BLaER1 treated with 17β-estradiol and CSF1 and Interleukin-3, amounts not matched to agents 10 nM and 100 nM (cell line): Measurements from ENCODE around the gene KMT2C.
"Not testable (repeated sequence)": the region's sequence is repeated elsewhere in the genome, so short reads cannot be mapped to it uniquely, and the experiment has no call there.

Experiments used
- H3K27ac ChIP-seq, 11 experiments: shearing (Covaris generic); formaldehyde crosslinking; 2 replicates each; pipeline ENCODE4 v1.8.1; 2022
- H3K27me3 ChIP-seq, 11 experiments: shearing (Covaris generic); formaldehyde crosslinking; 2 replicates each; pipeline ENCODE4 v1.8.1; 2022
- H3K36me3 ChIP-seq, 11 experiments: shearing (Covaris generic); formaldehyde crosslinking; 2 replicates each; pipeline ENCODE4 v1.8.1; 2022
- H3K4me1 ChIP-seq, 10 experiments: shearing (Covaris generic); formaldehyde crosslinking; 2 replicates each; pipeline ENCODE4 v1.8.1; 2022
- H3K4me2 ChIP-seq, 11 experiments: shearing (Covaris generic); formaldehyde crosslinking; 2 replicates each; pipeline ENCODE4 v1.8.1; 2022
- H3K4me3 ChIP-seq, 10 experiments: shearing (Covaris generic); formaldehyde crosslinking; 2 replicates each; pipeline ENCODE4 v1.8.1; 2022
- H3K9ac ChIP-seq, 11 experiments: shearing (Covaris generic); formaldehyde crosslinking; 2 replicates each; pipeline ENCODE4 v1.8.1; 2022
- H3K9me3 ChIP-seq, 11 experiments: shearing (Covaris generic); formaldehyde crosslinking; replicated peaks in 1 of 11; 2 replicates each; pipeline ENCODE4 v1.8.1; 2022
- H4K20me1 ChIP-seq, 11 experiments: shearing (Covaris generic); formaldehyde crosslinking; 2 replicates each; pipeline ENCODE4 v1.8.1; 2022
- Cebpa-rat ChIP-seq, 11 experiments: shearing (Covaris generic); IDR thresholded peaks; 2 replicates each; pipeline ENCODE4 v1.8.1; 2022

KMT2C gene

GRCh38 chr7:152467225-152467624, 31.4 kb upstream of the KMT2C start:
- Histone ChIP-seq H3K4me3 (no peak overlapping the region), H3K4me1 (peaks cover 11 to 18% (median 16%) of the 10 kb centered on the region in 10 experiments), H3K27me3 (no peaks in the 10 kb centered on the region), H3K4me2 (no peak overlapping the region), H3K9me3 (peaks cover 30 to 43% (median 33%) of the 10 kb centered on the region in 11 experiments), H3K9ac (no peak overlapping the region), H4K20me1 (no peaks in the 10 kb centered on the region), H3K27ac (no peak overlapping the region), H3K36me3 (peaks cover 0 to 7% (median 0%) of the 10 kb centered on the region in 11 experiments; a peak in 2 of 22 replicates)
- TF ChIP-seq Cebpa-rat (IDR thresholded peaks at IDR 0.05), result no peak

GRCh38 chr7:152465119-152465387, 29.2 kb upstream of the KMT2C start:
- H3K36me3 ChIP-seq, result no peaks in the 10 kb centered on the region
- peak overlapping the region; percentile 97 to 100 (median 100); a peak in 21 of 22 replicates for H3K27ac ChIP-seq
- no peaks in the 10 kb centered on the region for H4K20me1 ChIP-seq
- TF ChIP-seq Cebpa-rat (IDR thresholded peaks at IDR 0.05), result no peak
- H3K4me2 ChIP-seq, result peak overlapping the region; percentile 59 to 90 (median 83)
- peak overlapping the region; percentile 78 to 96 (median 86) for H3K4me3 ChIP-seq
- H3K9ac ChIP-seq, result peak overlapping the region; percentile 95 to 100 (median 99); a peak in 21 of 22 replicates
- H3K9me3 ChIP-seq, result peaks cover 8 to 21% (median 11%) of the 10 kb centered on the region in 11 experiments
- H3K4me1 ChIP-seq, result peaks cover 31 to 37% (median 35%) of the 10 kb centered on the region in 10 experiments
- no peaks in the 10 kb centered on the region for H3K27me3 ChIP-seq

GRCh38 chr7:152464312-152465118, 28.7 kb upstream of the KMT2C start:
- H3K36me3 ChIP-seq, result no peaks in the 10 kb centered on the region
- peak overlapping the region; percentile 95 to 100 (median 99) for H3K9ac ChIP-seq
- no peak for TF ChIP-seq Cebpa-rat (IDR thresholded peaks at IDR 0.05)
- H3K9me3 ChIP-seq, result peaks cover 3 to 16% (median 6%) of the 10 kb centered on the region in 11 experiments; a peak in 20 of 22 replicates
- peak overlapping the region; percentile 78 to 96 (median 86) for H3K4me3 ChIP-seq
- no peaks in the 10 kb centered on the region for H3K27me3 ChIP-seq
- H3K4me1 ChIP-seq, result peaks cover 37 to 43% (median 41%) of the 10 kb centered on the region in 10 experiments
- peak overlapping the region; percentile 59 to 90 (median 83) for H3K4me2 ChIP-seq
- no peaks in the 10 kb centered on the region for H4K20me1 ChIP-seq
- peak overlapping the region; percentile 97 to 100 (median 100) for H3K27ac ChIP-seq

- Histone ChIP-seq H3K9ac (peak overlapping the region; percentile 95 to 100 (median 99)), H3K4me1 (peaks cover 44 to 50% (median 47%) of the 10 kb centered on the region in 10 experiments), H3K4me3 (peak overlapping the region; percentile 80 to 96 (median 86)), H3K27me3 (no peaks in the 10 kb centered on the region), H3K27ac (peak overlapping the region; percentile 97 to 100 (median 100)), H3K4me2 (peak overlapping the region; percentile 30 to 96 (median 90); a peak in 20 of 22 replicates), H4K20me1 (no peaks in the 10 kb centered on the region), H3K9me3 (peaks cover 0 to 9% (median 0%) of the 10 kb centered on the region in 11 experiments; a peak in 7 of 22 replicates), H3K36me3 (no peaks in the 10 kb centered on the region)
- no peak for TF ChIP-seq Cebpa-rat (IDR thresholded peaks at IDR 0.05)
Measured at GRCh38 chr7:152463709-152464311, 28.0 kb upstream of the KMT2C start.

- Histone ChIP-seq H3K27ac (peak overlapping the region; percentile 80 to 93 (median 87)), H3K27me3 (no peaks in the 10 kb centered on the region), H3K9me3 (peaks cover 0 to 3% (median 0%) of the 10 kb centered on the region in 11 experiments; a peak in 4 of 22 replicates)
Measured at GRCh38 chr7:152462995-152463708, 27.3 kb upstream of the KMT2C start.

GRCh38 chr7:152459724-152460251, 24.0 kb upstream of the KMT2C start:
- no peak for TF ChIP-seq Cebpa-rat (IDR thresholded peaks at IDR 0.05)
- Histone ChIP-seq H3K9me3 (peaks cover 0 to 17% (median 8%) of the 10 kb centered on the region in 11 experiments; a peak in 12 of 22 replicates), H3K9ac (peak overlapping the region; percentile 14 to 71 (median 64); a peak in 19 of 22 replicates), H3K4me3 (no peak overlapping the region; a peak in 1 of 20 replicates), H3K36me3 (no peaks in the 10 kb centered on the region), H3K27ac (peak overlapping the region; percentile 51 to 86 (median 79); a peak in 21 of 22 replicates), H3K4me1 (peaks cover 37 to 44% (median 42%) of the 10 kb centered on the region in 10 experiments), H3K4me2 (peak overlapping the region; percentile 64 to 81 (median 73)), H3K27me3 (no peaks in the 10 kb centered on the region), H4K20me1 (no peaks in the 10 kb centered on the region)

More at GRCh38 chr7:152462995-152463708, 27.3 kb upstream of the KMT2C start:
- no peaks in the 10 kb centered on the region for H3K36me3 ChIP-seq
- peak overlapping the region; percentile 85 to 94 (median 89) for H3K9ac ChIP-seq
- H3K4me1 ChIP-seq, result peaks cover 44 to 52% (median 48%) of the 10 kb centered on the region in 10 experiments
- H3K4me2 ChIP-seq, result peak overlapping the region; percentile 81 to 96 (median 91)
- H3K4me3 ChIP-seq, result peak overlapping the region; percentile 70 to 85 (median 78)
- H4K20me1 ChIP-seq, result no peaks in the 10 kb centered on the region
- no peak for TF ChIP-seq Cebpa-rat (IDR thresholded peaks at IDR 0.05)

GRCh38 chr7:152451356-152451755, 15.6 kb upstream of the KMT2C start:
- no peaks in the 10 kb centered on the region for H3K36me3 ChIP-seq
- H3K4me2 ChIP-seq, result peak overlapping the region in 1 of 11 experiments; percentile 36; a peak in 1 of 22 replicates
- no peak overlapping the region for H3K27ac ChIP-seq
- H3K4me1 ChIP-seq, result peaks cover 0 to 21% (median 7%) of the 10 kb centered on the region in 10 experiments; a peak in 10 of 20 replicates
- no peaks in the 10 kb centered on the region for H3K27me3 ChIP-seq
- H3K9ac ChIP-seq, result no peak overlapping the region
- no peak overlapping the region for H3K4me3 ChIP-seq
- 0 out of 22 replicates have a peak, but pooled peaks cover 0 to 1% (median 0%) of the 10 kb centered on the region in 11 experiments for H3K9me3 ChIP-seq
- no peak for TF ChIP-seq Cebpa-rat (IDR thresholded peaks at IDR 0.05)
- H4K20me1 ChIP-seq, result no peaks in the 10 kb centered on the region

- not testable (repeated sequence) for H3K36me3 ChIP-seq, H3K4me3 ChIP-seq, H3K9ac ChIP-seq, H3K4me2 ChIP-seq, H4K20me1 ChIP-seq, H3K27ac ChIP-seq, H3K9me3 ChIP-seq, H3K27me3 ChIP-seq
- H3K4me1 ChIP-seq, result peaks cover 0 to 16% (median 7%) of the 10 kb centered on the region in 10 experiments; a peak in 10 of 20 replicates
Measured at GRCh38 chr7:152445386-152446008, 9.7 kb upstream of the KMT2C start.
